GM18873 (cell line): Measurements from ENCODE around the gene ANAPC13.

Experiments
- ATAC-seq: cut with Tn5 transposase; IDR thresholded peaks from one replicate; pipeline ENCODE4 v1.9.1; 2021; ENCODE audit warnings: mild to moderate bottlenecking, moderate library complexity, moderate number of reproducible peaks; ENCODE audit not compliant: unreplicated experiment, low FRiP score

ANAPC13 gene

GRCh38 chr3:134485718-134486576 is at the start of gene ANAPC13, which contains the start of gene CEP63:
Gene ANAPC13, minus strand, starts transcription at chr3:134485985. Its CDS starts 3,081 bp downstream, at chr3:134482904.
Gene CEP63, plus strand, starts transcription at chr3:134486057. Its CDS starts 9,264 bp downstream, at chr3:134495321.
- peak; percentile 77 for ATAC-seq

GRCh38 chr3:134535186-134535970 is 49.6 kb upstream of the ANAPC13 start:
- no peak for ATAC-seq

GRCh38 chr3:134533493-134533892 is 47.7 kb upstream of the ANAPC13 start:
- ATAC-seq: no peak

GRCh38 chr3:134527538-134528186 is 41.9 kb upstream of the ANAPC13 start:
- ATAC-seq: no peak

GRCh38 chr3:134527037-134527436 is 41.3 kb upstream of the ANAPC13 start:
- ATAC-seq: no peak

- no peak for ATAC-seq
Measured at GRCh38 chr3:134526319-134526718, 40.5 kb upstream of the ANAPC13 start.

- no peak for ATAC-seq
Measured at GRCh38 chr3:134525293-134525692, 39.5 kb upstream of the ANAPC13 start.

- no peak for ATAC-seq
Measured at GRCh38 chr3:134522541-134522940, 36.8 kb upstream of the ANAPC13 start.

GRCh38 chr3:134517791-134518190 is 32.0 kb upstream of the ANAPC13 start:
- ATAC-seq: no peak

GRCh38 chr3:134516905-134517304 is 31.1 kb upstream of the ANAPC13 start:
- ATAC-seq: no peak

- ATAC-seq: no peak
Measured at GRCh38 chr3:134511500-134511899, 25.7 kb upstream of the ANAPC13 start.

- no peak for ATAC-seq
Measured at GRCh38 chr3:134505485-134505884, 19.7 kb upstream of the ANAPC13 start.

GRCh38 chr3:134504132-134504531 is 18.3 kb upstream of the ANAPC13 start:
- ATAC-seq: no peak

- ATAC-seq: no peak
Measured at GRCh38 chr3:134503266-134503665, 17.5 kb upstream of the ANAPC13 start.

GRCh38 chr3:134496471-134497071 is 10.8 kb upstream of the ANAPC13 start:
- no peak for ATAC-seq

GRCh38 chr3:134495980-134496379 is 10.2 kb upstream of the ANAPC13 start:
- no peak for ATAC-seq

- no peak for ATAC-seq
Measured at GRCh38 chr3:134494495-134494894, 8.7 kb upstream of the ANAPC13 start.

GRCh38 chr3:134487406-134487805 is 1.6 kb upstream of the ANAPC13 start:
- ATAC-seq: no peak

- ATAC-seq: peak; percentile 3
Measured at GRCh38 chr3:134486577-134487041, 824 bp upstream of the ANAPC13 start.

GRCh38 chr3:134485075-134485717 is 589 bp downstream of the ANAPC13 start:
- peak; percentile 13 for ATAC-seq
